Hematopoietic multipotent progenitor cell (in vitro differentiated cells): Measurements from ENCODE around the gene NHS. TPM values are rescaled to one million over a fixed set of nuclear protein-coding genes. Genes with fewer than 3 reads are reported as not detected.

Experiments
- DNase-seq, 3 donors: peaks; one replicate each; pipeline ENCODE4 v3.0.0-alpha.2; 2011 to 2015; ENCODE audit warnings: low read depth in 2 of 3, low spot score in 2 of 3
- total RNA-seq: library from RNA; depleted of rRNA; stranded (reverse); fragments of >200 nt; gene quantifications from one replicate; pipeline ENCODE4 v1.2.3, GENCODE V29; 2012

NHS gene
- total RNA-seq, 1 donor, result under 0.01 TPM

DNA sequence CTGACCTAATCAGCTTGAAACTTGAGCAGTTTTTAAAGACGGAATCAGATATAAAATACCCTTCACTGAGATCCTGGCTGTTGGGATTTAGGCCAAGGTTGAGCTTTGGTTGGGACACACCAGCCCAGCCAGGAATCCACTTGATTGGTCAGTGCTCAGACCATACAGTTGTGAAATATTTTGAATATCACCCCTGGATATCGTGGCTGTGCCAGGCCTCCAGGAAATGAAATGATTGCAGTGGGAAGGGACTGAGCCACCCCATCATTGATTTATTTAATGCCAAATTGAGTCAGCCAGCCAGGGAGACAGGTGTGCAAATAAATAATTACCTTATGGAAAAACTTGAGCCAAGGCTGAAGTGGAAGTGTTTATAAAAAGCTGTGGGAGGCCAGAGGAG, 233.9 kb downstream of the NHS start:
- DNase-seq, result no peak

DNA sequence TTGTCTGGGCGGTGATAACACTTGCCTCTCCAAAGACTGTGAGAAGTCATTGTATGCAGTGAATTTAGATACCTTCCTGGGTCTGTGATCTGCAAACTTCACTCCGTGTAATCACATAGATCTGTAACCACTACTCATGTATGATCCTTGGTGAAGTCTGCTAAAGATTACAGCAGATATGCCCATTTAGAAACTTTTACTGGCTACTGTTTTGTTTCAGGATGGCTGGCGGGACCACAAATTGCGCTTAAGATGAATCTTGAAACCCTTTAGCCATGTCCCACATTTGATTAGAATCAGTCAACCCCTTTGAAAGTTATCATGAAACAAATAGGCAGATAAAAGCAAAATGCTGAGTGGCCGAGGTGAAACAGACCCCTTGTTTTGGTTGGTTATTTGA, 235.8 kb downstream of the NHS start:
- DNase-seq, result no peak

DNA sequence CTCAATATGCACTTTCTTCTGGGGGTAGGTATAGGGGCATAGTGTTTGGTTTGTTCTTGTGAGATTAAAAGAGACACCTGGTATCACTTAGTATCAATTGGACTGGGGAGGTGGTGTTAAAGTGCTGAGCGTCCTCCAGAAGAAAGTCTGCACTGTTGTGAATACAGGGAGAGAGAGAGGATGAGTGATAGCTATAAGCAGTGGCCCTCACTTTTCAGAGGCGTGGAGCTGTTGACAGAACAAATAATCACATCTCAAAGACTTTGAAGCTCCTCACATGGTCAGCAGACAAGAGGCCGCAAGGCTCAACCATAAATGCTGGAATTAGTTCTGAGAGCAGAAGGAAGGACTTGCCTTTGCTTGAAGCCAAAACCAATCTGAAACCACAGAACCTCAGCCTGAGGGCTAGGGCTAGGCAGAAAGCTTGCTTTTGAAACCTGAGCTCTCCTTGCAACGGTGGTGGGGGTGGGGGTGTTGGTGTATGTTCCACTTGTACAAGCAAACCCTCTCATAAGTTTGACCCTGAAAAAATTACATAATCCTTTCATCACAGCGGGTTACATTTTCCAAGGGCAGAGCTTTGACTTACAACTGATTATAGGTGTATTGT, 239.1 kb downstream of the NHS start:
- no peak for DNase-seq

DNA sequence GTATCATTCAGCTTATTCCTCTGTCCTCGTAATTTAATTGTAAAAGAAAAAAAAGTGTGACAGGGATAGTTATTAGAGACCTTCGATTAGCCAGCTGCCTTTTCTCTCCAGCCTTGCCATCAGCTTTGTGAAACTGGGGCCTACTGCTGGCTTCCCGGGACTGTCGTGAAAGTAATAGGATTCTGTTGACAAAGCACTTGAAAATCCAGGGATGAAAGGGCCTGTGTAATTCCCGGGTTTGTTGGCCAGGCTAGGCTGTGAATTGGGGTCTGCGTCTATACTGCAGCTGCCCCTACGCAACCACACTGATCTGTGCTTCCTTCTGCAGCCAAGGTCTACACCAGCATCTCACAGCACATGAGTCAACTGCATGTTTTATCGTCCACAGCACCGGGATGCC, 241.9 kb downstream of the NHS start:
- no peak for DNase-seq

DNA sequence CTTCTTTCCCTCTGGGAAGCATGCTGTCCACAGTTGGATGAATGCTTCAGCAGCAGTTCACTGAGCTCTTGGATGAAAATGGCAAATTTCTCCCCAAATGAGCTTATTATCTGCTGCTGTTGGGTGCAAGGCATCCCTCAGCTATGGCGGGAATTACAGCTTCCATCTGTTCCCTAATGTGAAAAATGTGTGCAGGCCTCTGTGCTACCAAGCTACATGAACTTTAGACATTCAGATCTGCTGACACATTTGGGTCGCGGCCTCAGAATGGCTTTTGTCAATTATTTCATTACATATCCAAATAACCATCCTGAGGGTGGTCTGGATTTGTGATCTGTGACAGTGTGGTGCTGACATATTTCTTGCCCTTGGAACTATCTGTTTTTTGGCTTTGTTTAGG, 242.8 kb downstream of the NHS start:
- no peak for DNase-seq

DNA sequence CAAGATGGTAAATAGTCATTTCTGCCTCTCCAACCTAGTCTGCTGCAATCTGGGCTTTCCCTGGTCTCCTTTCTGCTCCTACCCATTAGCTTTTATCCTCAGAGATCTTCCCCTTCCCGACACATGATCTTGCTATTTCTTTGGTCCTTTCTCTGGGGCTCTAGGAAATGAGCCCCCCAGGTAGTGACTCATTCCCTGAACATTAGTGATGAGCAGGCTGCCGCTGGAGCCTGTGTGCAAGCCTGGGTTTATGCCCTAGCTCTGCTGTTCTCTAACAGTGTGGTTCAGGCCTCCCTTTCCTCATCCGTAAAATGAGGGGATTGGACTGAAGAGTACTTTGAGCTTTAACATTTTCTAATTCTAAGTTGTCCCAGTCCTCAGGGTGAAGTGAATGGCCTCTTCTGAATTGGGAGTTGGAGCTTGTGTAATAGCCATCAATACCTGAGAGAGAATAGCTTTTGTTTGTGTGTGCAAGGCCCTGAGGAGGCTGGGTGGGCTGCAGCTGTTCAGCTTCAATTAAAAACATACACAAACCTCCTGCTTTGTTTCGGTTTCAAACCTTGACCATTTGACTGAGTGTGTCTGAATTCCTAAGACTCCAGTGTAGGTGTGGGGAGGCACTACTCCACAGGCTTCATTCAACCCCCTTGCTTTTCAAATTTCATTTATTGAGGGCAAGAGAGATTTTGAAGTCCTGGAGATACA, 246.7 kb downstream of the NHS start:
- DNase-seq, result no peak

DNA sequence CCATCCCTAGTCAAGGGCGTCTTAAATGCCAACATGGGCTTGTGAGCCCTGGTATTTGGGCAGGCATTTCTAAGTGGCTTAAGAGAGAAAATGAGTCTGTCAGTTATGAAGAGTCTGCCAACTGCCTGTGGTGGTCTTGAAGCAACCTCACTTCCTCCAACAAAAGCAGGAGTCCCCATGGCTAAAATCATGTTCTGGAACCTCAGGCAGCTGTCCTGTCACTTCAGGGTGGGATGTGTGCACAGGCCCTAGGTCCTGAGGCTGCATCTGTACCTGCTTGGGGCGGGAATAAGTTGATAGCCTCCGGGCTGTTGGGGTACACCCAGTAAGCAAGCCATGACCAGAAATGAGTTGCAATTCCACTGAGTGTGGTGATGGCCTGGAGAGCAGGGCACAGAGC, 247.3 kb downstream of the NHS start:
- DNase-seq, result no peak

DNA sequence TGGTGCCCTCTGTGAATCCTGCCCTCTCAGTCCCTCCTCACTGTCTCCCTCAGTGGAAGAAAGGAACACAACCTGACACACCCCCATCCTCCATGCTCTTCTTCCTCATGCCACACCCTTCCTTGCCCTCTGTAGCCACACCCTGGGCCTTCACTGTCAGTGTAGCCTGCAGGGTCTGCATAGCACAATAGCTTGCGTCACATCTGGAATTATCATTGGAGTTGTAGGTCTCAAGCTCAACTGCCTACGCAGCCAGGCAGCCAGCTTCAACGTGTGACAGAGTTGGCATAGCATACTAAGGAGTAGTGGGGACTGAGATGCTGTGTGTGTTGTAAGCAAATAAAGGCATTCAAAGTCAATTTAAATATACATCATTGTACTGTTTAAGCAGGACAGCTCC, 248.8 kb downstream of the NHS start:
- DNase-seq, result no peak

DNA sequence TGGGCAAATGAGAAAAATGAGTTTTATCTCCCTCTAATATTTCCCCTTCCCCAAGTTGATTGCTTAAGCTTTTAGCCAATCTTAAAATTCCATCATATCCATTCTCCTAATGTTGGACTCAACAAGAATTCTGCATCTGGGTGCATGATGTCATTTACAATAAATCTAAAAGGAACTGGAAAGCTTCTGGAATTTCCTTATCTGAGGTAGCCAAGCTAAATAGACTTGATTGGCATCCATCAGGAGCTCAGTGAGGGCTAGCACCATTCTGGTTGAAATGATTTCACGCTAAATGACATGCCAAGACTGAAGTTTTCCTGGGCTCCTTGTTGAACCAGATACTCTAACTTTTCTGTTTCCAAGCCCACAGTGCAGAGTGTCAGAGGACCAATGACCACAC, 252.0 kb downstream of the NHS start:
- no peak for DNase-seq

DNA sequence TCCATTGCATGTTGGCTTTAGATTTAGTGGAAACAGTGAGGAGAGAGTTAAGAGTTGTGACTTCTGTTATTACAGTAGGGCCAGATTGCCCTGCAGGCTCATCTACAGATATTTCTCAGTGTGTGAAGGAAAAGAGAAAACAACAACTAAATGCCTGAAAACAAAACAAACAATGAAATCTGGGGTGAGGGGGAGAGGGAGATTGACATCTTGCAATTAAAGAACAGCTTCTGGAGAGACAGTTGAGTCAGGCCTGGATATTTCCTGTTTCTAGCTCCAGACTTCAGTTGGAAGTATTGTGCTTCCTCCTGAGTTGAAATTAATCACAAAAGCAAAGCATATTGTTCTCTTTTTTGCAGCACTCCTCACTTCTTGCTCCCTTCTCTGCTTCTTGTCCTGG, 254.0 kb downstream of the NHS start:
- no peak for DNase-seq

DNA sequence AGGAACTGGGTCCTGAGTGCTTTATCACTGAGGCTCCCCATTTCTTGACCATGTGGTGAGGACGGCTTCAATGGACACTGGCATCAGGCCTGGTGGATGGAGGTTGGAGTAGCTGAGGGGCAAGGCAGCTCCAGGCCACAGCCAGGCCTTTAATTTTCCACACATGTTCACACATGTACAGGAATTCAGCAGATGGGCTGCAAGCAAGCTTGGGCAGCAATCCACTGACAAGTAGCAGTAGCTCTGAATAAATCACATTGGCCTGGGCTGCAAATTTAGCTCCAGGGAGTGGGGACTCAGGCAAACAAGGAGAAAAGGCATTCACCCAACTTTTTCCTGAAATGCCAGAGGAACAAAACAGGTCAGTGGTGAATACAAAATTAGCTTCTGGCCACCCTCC, 254.5 kb downstream of the NHS start:
- DNase-seq, result no peak

DNA sequence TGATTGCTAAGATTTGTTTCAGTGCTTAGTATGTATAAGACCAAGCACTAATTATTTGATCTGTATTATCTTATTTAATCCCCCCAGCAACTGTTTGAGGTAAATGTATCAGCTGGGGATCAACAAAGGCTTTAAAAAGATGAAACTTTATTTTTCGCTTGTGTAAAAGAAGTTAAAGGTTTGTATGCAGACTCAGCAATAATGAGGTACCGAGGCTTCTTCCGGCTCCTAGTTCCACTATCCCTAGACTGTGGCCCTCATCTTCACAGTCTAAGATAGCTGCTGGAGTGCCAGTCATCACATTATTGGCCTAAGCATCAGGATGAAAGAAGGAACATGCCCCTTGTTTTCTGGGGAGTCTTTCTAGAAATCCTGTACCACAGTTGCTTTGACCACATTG, 256.6 kb downstream of the NHS start:
- DNase-seq, result no peak

DNA sequence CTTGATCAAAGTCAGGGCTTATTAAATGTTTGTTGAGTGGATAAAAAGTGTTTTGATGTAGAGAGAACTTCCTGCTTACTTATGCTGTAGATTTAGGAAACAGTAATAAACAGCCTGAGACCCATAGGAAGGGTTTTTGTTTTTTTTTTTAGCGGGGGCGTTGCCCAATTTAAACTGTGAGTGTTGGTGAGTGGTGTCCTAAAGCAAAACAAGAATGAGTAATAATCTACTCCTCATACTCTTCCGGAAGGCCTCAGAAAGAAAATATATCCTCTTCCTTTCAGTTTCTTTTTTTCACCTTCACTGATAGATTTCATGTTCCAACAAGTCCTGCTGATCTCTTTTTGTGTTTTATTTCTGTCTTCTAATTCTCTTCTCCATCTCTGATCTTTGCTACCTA, 257.9 kb downstream of the NHS start:
- DNase-seq, result no peak

DNA sequence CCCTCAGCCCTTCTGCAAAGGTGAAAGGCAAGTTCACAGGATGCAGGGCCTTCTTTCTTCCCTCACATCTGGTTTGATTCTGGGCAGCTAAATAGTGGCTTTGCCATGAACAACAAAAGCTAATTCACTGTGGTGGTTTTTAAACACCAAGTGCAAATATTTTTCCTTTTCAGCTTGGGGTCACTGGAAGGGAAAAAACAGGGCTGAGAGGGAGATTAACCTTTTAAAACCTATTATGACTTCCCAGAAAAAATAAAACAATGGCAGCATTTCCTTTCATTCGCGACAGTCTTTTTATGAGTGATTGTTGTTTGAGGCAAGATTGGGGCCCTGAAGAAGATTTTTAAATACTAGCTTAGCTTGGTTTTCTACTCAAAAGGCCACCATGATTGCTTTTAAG, 258.5 kb downstream of the NHS start:
- DNase-seq, result no peak

DNA sequence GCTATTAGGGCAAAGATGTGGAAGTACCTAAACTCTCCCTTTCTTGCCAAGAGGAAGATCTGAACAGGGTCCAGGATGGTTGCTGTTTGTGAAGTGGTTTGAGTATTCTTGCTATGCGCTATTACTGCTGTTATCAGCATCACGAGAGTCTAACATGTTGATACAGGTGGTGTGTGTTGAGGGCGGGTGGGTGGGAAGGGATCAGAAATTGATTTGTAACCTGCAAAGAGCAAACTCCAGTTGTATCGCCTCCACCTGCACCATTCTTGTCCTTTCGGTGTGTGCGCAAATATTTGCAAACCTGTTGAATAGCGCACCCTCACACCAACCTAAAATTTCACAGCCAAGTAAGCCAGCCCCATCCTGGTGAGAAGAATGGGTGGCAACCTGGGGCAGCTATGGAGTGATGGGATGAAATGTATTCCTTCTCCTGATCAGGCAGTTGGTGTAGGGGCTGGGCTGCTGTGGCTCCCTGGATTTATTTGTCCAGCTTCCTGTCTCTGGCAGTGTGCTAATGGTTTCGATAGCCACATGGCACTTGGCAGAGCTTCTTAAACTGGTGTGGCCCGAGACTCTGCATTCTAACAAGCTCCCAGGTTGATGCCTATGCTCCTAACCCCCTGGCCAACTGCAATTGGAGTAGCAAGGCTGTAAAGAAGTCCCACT, 259.7 kb downstream of the NHS start:
- no peak for DNase-seq

DNA sequence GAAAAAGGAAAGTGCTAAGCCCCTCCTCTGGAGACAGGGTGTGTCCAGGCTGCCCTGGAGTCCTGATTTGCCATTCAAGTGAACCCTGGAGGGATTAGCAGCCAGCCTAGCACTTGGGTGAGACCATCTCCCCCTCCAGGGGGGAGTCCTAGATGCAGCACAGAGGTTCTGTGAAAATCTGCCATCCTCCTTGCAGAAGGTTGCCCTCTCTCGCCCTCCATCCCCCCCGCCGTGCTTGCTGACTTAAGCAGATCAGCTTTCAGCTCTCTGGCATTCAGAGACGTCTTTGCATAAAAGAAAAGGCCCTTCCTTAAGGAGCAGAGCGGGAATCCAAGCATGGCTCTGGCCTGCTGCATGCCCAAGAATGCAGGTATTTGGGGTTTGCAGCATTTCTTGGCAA, 260.2 kb downstream of the NHS start:
- no peak for DNase-seq

DNA sequence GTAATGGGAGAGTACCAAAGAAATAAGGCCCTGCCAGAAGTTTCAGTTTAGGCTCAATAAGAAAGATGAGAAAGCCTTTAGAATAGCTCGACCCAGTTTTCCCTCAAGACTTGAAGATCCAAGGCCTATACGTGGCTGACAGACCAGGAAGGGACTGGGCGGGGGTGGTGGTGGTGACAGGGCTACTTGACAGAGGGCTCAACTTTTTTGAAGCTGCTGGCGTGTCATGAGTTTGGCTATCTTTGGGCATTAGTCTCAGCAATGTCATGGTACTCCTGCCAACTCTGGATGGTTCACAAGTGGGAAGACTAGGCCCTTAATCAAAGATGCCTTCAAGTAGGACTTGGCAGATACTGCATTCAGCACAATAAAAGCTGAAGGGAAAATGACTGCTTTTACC, 262.2 kb downstream of the NHS start:
- no peak for DNase-seq

DNA sequence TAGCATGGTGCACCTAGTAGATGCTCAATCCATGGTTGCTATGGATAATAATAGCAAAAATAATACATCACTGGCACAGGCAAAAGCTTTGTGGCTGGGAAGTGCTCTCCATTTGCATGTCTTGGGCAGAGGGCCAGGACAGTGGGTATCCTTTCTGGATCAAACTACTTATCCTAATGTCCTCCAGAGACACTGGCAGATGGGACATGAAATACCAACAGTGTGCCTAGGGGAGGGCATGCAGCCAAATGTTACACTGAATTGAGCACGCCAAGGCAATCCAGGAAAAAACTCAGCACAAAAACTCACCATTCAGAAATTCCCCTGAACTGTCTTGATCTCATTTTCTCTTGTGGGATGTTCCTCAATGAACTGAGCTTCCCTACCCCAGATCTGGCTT, 263.7 kb downstream of the NHS start:
- DNase-seq, result no peak

DNA sequence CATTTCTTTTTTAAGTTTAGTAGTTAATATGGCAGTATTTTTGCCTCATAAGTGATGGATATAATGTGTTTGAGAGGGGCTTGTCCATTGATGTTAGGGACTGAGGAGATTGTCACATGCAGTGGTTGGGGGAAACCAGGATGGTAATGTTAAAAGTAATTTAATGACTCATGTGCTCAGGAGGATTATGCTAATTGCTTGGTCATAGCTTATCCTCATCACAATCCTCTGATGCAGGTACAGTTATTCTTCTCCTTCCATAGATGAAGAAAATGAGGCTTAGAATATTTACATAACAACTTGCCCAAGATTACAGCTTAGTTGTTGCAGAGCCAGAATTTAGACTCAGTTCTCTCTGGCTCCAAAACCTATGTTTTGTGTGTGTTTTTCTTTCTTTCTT, 267.9 kb downstream of the NHS start:
- DNase-seq, result no peak

DNA sequence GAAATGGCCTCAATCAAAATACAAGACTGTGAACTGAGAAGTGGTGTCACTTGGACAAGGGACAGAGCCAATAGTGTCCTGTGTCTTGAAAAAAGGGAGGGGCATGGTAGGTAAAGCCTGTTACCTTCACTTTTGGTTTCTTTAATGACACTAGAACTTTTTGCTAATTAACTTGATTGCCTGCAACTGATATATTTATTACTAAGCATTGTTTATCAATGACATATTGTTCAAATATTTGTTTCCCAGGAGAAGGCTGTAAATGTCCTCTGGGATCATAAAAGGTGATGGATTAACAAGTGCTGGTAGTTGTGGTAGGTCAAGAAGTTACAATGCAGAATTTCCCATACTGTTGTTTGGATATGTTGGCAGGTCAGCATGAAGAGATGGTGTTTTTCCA, 268.5 kb downstream of the NHS start:
- DNase-seq, result no peak

DNA sequence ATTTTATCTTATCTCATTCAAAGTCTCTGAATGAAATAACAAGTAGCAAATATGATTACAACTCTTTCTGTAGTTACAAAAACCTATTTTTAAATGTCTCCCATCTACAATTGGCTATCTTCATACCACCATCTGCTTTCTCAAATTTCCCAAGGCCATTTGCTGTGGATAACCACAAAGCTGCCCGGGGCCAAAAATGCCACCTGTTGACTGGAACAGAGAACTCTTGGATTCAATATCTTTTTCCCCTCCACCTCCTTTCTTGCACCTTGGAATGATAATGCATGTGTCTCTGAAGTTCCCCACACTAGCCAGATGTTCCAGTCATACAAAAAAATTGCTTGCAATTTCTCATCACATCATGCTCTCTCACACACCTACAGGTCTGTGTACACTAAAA, 269.0 kb downstream of the NHS start:
- DNase-seq, result no peak

DNA sequence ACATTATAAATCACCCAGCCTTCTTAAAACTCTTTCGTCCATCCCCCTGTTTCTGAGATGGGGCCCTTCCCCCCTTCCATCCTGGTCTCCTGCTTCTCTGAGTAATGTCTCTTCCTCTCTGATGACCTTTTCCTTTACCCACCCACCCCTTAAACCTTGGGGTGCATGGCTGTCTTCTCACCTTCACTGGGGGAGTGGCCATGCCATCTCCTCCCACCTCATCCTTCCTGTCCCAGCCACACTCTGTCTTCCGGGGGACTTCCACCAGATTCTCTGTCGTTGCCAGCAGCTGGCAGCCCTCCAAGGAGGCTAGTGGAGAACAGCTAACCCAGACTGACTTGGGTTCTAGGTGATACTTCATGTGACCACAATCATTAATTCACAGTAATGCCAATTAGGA, 279.1 kb downstream of the NHS start:
- no peak for DNase-seq
